HG02970 (cell line): ENCODE data around the gene LMF2.
A peak's percentile ranks its signal among the peaks of the same experiment; 100 is the strongest.

Experiments
- ATAC-seq: cut with Tn5 transposase; IDR thresholded peaks from one replicate; pipeline ENCODE4 v1.9.1; 2021; ENCODE audit warnings: mild to moderate bottlenecking, moderate library complexity, moderate number of reproducible peaks; ENCODE audit not compliant: unreplicated experiment, low FRiP score

Gene LMF2

DNA sequence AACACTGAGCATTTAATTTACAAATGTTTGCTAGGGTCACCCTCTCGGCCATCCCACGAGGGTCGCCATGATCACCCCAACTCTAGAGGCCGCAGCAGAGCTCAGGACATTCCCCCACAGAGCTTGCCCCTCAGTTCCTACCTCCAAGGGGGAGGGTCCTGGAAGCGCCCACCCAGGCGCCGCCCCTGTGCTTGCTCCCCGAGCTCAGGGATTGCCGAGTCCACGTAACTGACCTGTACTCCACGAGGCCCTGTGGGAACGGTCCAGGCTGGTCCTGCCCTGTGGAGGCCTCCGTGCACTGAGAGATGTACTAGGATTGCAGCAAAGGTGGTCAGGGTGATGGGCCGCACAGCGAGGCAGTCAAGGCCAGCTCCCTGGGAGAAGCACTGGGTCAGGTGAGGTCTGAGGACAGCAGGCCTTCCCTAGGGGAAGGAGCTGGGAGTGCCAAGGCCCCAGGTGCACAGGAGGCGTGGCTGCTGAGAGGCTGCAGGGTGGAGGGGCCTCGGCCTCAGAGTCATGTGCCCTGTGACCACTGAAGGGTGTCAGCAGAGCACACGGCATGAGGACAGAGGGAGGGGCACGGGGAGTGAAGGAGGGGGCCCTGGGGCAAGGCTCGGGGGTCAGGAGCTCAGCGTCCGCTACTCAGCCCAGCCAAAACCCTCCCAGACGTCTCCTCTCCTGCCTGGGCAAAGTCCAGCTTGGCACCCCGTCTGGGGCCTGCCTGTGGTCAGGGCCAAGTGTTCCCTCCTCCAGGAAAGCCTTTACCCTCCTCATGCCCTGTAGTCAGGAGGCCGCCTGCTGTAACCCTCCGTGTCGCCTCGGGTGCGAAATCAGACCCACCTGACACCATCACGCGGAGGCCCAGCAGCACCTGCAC lies 23.3 kb downstream of the LMF2 start:
- no peak for ATAC-seq

DNA sequence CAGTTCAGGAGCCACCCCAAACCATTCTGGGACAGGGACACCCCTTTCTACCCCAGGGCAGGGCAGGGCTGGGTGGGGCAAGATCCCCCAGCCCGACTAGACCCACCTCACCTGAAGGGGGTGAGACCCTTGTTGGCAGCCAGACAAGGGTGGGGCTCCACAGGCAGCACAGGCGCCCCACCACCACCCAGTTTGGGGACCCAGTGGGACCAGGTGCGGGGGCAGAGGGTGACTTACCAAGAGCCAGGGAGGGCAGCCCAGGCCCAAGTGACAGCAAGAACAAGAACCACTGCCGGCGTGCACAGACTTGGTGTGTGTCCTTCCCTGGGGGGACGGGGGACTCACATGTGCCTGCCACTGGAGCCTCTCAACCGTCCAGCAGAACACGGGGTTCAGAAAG lies 23.9 kb downstream of the LMF2 start:
- no peak for ATAC-seq

DNA sequence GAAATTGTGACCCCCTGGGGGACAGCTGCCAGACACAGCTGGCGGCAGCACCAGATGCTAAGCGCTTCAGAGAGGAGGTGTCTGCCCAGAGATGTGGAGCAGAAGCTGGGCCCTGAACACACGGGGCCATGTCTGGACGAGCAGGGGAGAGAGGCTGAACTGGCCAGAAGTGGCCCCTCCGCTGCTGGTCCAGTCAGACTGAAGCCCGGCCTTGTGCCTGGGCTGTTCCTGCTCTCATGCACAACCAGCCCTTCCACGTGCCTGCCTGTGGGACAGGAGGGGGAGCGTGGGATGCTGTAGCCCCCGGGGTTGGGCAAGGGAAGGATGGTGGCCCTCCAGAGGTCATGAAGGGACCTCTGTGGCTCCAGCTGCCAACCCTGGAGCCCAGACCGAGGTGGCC lies 24.4 kb downstream of the LMF2 start:
- ATAC-seq: no peak

DNA sequence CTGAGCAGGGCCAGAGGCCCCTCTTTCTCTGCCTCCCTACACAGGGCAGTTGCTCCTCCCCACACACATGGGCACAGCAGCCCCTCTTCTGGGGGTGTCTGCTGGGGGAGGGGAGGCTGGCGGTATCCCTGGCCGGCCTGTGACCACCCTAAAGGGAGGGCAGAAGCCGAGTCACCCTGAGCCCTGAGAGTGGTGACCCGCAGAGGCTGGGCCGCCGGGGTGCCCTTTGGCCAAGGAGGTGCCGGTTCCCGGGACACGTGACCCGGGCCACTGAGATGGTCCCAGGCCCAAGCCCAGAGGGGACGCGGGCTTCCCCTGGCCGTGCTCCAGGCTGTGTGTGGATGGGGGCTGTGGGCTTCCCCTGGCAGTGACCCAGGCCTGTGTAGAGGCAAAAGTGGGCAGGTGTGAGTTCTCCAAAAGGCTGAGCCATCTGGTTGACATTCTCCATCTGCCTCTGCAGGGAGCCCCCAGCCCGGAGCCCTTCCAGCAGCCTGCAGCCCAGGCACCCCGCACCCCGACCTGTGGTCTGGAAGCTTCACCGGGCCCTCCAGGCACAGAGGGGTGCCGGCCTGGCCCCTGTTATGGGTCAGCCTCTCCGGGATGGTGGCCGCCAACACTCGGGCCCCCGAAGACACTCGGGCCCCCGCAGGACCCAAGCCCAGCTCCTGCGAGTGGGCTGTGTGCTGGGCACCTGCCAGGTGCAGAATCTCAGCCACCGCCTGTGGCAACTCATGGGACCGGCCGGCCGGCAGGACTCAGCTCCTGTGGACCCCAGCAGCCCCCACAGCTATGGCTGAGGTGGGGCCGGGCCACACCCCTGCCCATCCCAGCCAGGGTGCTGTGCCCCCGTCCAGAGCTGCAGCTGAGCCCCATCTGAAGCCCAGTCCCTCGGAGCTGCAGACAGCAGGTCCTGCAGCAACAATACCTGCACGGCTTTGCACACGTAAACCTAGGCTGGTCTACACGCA lies 25.1 kb downstream of the LMF2 start:
- ATAC-seq: no peak

DNA sequence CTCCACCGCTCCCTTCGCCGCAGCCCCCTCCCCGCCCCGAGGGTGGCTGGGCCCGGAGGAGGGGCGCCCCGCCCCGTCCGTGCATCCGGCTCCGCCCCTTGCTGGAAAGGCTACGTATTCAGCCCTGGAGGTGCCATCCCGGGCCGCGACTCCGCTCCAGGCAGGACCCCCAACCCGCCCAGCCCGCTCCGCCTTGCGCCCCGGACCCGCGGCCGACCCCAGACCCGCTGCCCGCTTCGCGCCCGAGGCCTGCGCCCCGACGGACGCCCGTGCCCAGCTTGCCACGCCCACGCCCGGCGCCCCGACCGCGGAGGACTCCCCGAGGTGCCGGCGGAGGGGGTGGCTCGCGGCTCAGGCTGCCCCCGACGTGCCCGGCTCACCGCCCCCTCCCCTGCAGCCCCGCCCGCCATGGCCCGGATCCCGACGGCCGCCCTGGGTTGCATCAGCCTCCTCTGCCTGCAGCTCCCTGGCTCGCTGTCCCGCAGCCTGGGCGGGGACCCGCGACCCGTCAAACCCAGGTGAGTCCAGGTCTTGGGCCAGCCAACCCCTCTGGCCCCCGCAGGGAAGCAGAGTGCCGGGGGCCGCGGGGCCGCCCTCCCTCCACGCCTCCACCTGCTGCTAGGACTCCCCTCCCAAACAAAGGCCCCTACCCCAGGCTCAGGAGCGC lies 25.9 kb downstream of the LMF2 start, which contains the start of gene ADM2:
ADM2 (plus strand) TSS at position 104 of the 667 bp plus-strand sequence; CDS start at position 409, 305 bp downstream.
- no peak for ATAC-seq

DNA sequence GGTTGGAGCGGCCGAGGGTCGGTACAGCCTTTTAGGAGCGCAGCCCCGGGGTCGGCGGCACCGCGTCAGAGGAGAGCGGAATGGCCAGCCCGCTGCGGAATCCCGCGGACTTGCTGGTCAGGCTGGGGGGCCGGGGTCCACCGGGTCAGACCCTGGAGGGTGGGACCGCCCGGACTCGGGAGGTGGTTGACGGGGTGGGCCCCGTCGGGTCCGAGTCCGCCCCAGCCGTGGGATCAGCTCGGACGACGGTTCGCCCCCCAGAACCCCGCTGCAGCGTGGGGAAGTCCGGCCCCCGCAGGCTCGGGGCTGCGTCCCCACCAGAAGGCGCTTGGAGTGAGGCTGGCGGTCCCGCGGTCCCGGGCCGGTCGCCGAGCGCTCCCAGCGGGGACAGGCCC lies 26.5 kb downstream of the LMF2 start:
- no peak for ATAC-seq

DNA sequence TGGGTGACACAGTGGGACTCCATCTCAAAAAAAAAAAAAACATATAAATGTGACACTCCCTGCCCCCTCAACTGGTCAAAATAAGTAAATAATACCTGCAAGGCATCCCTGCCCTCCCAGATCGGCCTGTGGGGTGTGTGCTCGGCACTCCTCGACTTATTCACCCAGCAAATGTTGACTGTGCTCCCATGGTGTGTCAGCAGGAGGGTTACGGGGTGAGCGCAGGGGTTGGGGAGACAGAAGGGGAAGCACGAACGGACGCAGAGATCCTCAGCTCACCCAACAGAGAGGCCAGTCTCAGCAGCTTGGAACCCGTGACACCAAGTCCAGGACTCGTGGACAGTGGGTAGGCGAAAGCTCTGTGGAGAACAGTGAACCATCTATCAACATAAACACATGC lies 27.8 kb downstream of the LMF2 start:
- no peak for ATAC-seq

DNA sequence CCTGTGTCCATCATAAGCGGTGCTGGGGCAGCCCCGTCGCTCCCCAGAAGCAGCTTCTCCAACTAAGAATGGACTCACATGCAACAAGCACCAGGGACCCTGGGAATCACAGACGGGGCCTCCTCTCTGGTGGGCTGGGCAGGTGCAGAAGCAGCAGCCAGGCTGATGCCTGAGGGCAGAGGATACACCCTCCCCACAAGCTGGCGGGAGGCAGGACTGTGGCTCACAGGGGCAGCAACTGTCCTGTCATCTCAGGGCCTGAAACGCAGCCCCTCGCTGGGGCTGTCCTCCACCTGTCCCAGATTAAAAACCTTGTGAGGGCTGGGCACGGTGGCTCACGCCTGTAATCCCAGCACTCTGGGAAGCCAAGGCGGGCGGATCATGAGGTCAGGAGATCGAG lies 29.6 kb downstream of the LMF2 start:
- ATAC-seq: no peak

DNA sequence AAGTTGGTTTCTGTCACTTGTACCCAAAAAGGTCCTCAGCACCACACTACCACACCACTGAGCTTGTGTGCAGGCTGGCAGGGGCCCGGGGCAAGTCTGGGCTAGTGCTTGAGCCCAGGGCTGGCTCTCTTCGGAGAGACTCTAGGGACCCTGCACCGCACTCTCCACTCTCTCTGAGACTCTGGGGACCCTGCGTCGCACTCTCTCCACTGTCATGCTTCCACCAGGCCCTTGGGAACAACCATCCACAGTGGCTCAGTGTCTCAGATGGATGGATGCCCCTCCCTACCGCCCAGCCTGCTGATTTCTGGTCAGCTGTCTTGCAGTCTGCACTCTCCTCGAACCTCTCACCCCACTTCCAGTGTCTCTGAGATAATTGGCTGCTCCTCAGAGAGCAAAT lies 30.6 kb downstream of the LMF2 start:
- ATAC-seq: no peak

DNA sequence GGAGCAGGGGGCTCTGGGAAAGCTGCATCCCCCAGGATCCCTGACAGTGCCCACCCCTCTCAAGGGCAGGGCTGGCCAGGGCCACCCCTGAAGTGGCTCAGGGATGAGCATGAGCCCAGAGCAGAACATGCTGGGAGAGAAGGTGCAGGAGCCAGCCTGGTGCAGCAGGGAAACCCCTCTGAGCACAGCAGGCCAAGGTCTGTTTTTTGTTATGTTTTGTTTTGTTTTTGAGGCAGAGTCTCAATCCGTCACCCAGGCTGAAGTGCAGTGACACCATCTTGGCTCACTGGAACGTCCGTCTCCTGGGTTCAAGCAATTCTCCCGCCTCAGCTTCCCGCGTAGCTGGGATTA lies 31.9 kb downstream of the LMF2 start:
- ATAC-seq: no peak

DNA sequence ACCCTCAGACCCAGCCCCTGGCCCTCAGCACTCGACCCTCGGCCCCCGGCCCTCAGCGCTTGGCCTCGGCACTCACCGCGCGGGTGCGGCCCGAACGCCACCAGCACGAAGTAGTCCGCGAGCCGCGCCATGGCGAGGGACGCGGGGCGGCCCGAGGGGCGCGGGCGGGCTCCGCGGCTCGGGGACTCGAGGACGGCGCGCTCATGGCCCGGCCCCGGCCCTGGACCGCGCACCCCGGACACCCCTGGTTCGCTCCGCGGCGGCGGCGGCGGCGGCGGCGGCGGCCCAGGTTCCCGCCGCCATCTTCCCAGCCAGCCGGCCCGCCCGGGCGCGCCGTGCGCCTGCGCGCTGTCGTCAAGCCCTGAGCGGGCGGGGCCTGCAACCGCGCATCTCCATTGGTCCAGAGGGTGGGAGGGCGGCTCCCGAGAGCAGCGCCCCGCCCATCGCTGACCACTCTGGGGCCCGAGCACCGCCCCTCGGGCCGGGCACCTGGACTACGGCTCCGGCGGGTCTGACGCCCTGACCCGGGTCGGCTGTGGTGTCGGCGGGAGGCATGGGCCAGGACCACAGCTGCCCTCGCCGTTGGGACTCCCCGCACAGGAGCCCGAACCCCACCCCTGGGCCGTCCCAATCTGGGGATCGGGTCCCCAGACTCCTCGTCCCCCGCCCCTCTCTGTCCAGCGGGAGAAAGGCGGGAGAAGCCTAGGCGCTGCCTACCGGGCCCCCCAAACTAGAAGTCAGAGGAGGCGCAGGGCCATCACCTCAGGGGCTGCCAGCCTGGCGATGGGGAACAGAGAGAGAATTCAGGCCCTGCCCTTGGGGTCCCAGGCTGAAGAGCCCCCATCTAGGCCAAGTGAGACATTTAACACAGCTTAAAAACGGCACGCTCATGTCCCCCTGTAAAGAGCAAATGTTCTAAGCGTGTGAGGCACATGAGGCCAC lies 32.5 kb downstream of the LMF2 start, which contains the start of gene SBF1:
SBF1 (minus strand) TSS at position 326 of the 942 bp plus-strand sequence; CDS start at position 131, 195 bp downstream.
- peak; percentile 84 for ATAC-seq

DNA sequence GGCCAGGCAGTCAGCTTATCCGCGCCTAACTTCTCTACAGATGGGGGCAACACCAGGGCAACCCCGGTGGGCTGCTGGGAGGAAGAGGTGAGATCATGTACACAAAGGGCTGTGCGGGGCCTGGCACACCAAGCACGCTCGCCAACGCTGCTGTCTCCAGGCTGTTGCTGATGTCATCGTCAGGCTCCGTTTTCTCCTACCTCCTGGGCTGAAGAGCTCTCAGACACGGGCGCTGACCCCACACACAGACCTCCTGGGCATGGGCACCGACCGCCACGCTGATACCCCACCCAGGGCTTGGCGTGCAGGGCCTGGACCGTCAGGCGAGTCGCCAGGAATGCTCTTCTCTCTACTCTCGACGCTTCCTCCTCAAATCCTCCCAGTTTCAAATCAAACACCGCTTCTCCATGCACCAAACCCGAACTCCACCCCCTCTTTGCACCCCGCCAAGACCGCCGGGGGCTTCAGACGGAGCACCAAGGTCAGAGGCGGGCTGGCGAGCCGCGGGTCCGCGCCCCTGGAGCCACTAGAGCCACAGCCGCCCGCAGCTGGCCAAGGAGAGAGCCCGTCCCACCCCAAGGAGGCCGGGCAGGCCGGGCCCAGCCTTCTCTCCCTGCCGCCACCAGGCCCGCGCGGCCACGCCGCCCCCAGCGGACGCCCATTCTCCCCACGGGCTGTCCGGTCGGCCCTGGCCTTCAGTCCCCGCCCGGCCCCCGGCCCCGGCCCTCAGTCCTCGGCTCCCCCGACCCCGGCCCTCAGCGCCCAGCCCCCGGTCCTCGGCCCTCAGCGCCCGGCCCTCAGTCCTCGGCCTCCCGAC lies 33.4 kb downstream of the LMF2 start:
- no peak for ATAC-seq

DNA sequence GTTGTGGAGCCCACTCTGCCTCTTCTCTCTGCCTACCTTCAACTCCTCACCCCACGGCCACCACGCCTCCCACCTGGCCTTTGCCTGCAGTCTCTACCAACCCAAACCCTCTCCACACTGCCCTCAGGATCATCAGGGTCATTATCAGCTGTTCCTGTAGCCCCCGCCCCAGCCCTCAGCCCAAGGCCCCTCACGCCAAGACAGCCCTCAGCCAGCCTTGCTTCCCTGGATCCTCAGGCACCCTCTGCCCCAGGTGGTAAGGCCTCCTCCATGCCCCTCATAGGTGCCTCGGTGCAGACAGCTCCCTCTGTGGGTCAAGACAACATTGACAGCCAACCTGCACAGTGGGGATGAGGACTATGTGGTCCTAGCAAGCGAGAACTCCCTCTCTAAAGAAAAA lies 34.4 kb downstream of the LMF2 start:
- no peak for ATAC-seq

DNA sequence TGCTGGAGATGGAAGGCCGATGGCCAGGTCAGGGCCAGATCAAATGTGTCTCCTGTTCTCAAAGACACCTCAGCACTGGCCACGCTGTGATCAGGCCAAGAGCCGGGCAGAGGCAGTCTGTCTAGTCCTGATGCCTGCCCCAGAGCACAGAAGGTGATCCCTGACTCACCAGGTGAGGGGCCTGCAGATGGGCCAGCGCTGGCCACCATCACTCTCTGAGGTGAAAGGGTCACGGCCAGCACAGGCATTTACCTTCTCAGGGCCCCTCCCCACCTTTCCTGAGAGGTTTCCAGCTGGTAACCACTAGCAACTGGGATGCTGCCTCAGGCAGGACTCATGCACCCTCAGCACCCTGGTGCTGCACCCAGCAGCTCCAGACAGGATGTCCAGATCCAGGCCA lies 35.5 kb downstream of the LMF2 start:
- ATAC-seq: no peak

DNA sequence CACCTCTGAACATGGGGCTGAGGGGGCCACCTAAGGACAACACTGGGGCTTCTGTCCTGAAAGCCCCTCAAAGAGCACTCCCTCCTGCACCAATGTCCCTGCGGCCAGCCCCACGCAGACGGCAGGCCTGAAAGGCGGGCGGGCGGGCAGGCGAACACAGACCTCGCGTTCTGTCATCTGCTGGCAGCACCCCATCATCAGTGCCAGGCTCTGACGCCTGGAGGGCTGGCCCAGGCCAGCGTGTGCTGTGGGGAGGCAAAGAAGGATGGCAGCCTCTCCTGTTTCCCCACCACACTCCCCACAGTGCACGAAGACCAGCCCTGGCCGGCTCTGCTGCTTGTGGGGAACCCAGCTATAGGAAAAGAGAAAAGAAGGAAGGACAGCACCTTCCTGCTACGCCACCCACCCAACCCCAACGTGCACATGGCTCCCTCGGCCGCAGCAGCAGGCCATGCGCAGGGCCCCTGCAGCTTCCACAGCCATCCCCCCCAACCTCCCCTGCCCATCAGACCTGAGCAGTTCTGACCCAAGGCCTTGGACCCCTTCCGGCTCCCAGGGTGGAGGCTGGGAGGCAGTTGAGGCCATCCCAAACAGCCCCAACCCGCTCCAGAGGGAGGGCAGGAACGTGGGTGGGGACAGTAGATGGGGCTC lies 36.2 kb downstream of the LMF2 start:
- ATAC-seq: no peak

DNA sequence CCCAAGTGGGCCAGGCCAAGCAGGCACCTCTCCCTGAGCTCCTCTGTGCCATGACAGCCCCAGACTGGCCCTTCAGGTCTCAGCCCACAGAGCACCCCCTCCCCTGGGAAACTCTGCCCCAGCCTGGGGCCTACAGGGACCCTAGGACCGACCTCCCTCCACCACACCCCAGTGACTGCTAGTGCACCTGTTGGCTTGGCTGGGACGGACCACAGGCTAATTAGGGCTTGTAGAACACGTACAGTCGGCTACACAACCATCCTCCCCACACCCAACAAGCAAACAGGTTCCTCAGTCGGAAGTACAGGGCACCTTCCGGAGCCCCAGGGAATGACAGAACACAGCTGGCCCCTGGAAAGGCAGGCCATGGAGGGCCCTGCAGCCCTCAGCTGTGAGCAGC lies 37.0 kb downstream of the LMF2 start:
- ATAC-seq: no peak

DNA sequence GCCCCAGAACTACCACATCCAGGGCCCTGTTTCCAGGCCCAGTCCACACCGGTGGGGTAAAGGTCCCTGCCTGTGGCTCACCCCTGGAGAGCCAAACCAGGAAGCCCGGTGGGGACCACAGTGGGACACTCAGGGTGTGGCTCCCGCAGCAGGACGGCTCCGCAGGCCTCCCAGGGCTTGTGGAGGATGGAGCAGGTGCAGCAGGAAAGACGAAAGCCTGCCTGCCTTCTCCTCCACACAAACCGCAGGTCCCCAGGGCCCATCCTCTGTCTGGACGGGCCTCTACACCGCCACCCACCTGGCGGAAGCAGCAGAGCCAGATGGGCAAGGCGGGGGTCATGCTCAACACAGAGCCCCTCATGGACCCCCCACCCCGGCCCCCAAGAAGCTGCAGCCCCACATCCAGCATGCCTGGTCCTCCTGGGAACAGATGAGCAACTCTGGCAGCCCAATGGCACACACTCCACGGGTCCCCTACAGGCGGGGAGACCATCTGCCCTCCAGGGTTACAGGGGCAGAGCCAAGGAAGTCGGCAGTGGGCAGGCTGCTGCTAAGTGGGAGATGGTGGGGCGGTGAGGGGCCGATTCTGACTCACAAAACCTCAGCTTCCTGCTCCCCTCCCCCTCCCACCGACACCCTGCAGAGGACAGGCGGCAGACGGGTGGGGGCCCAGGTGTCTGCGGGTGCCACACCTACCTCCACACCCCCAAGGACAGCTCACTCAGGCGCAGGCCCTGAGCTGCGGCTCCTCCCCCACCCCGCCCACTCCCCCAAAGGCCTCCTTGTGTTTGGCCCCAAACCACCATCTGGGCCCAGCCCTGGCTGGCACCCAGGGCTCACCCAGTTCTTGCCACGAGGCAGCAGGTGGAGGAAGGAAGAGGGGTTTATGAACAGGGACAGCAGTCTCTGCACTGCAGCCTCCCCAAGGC lies 37.9 kb downstream of the LMF2 start:
- ATAC-seq: peak; percentile 56
